H9 (cell line): Measurements from ENCODE around the gene VSTM2L. TPM values are rescaled to one million over a fixed set of nuclear protein-coding genes. Genes with fewer than 3 reads are reported as not detected.

Source experiments
- DNase-seq: peaks from one replicate; pipeline ENCODE4 v3.0.0-alpha.2; 2017
- H2AFZ ChIP-seq: one replicate; pipeline ENCODE4 v1.6.1; 2013; ENCODE audit warnings: mild to moderate bottlenecking, low read length, control low read depth, moderate library complexity
- H2AK5ac ChIP-seq: 2 replicates; pipeline ENCODE4 v1.6.1; 2013; ENCODE audit warnings: low read length, control low read depth, mixed read lengths; ENCODE audit not compliant: insufficient read length
- H2BK120ac ChIP-seq: one replicate; pipeline ENCODE4 v1.6.1; 2013; ENCODE audit warnings: low read depth, mild to moderate bottlenecking, low read length, control low read depth, inconsistent platforms; ENCODE audit not compliant: poor library complexity, severe bottlenecking
- H2BK12ac ChIP-seq: 2 replicates; pipeline ENCODE4 v1.6.1; 2013; ENCODE audit warnings: low read length, control low read depth, mixed read lengths, low read depth; ENCODE audit not compliant: insufficient read length
- H2BK15ac ChIP-seq: 2 replicates; pipeline ENCODE4 v1.6.1; 2013; ENCODE audit warnings: low read depth, low read length, control low read depth
- H2BK20ac ChIP-seq: one replicate; pipeline ENCODE4 v1.6.1; 2013; ENCODE audit warnings: low read depth, mild to moderate bottlenecking, low read length, control low read depth, inconsistent platforms; ENCODE audit not compliant: poor library complexity, severe bottlenecking
- H2BK5ac ChIP-seq: 2 replicates; pipeline ENCODE4 v1.6.1; 2013; ENCODE audit warnings: low read length, control low read depth, mixed read lengths; ENCODE audit not compliant: insufficient read length
- H3K14ac ChIP-seq: 2 replicates; pipeline ENCODE4 v1.6.1; 2013; ENCODE audit warnings: low read length, control low read depth; ENCODE audit not compliant: insufficient read depth
- H3K18ac ChIP-seq: 2 replicates; pipeline ENCODE4 v1.6.1; 2013; ENCODE audit warnings: low read depth, mild to moderate bottlenecking, mixed read lengths, low read length, control low read depth; ENCODE audit not compliant: insufficient read length
- H3K23ac ChIP-seq: 2 replicates; pipeline ENCODE4 v1.6.1; 2013; ENCODE audit warnings: low read length, control low read depth, mixed read lengths, low read depth; ENCODE audit not compliant: insufficient read length
- H3K23me2 ChIP-seq: 2 replicates; pipeline ENCODE4 v1.6.1; 2013; ENCODE audit warnings: low read depth, mild to moderate bottlenecking, mixed read lengths, low read length, control low read depth; ENCODE audit not compliant: insufficient read length, poor library complexity, severe bottlenecking
- H3K27ac ChIP-seq: 2 replicates; pipeline ENCODE4 v1.5.1; 2013; ENCODE audit warnings: low read length, control low read depth, mixed read lengths, low read depth; ENCODE audit not compliant: insufficient read length
- H3K27me3 ChIP-seq: 2 replicates; pipeline ENCODE4 v1.6.1; 2013; ENCODE audit warnings: low read length, control low read depth, inconsistent platforms; ENCODE audit not compliant: insufficient read depth
- H3K4ac ChIP-seq: 2 replicates; pipeline ENCODE4 v1.6.1; 2013; ENCODE audit warnings: low read depth, mild to moderate bottlenecking, control low read depth, inconsistent platforms, low read length, moderate library complexity
- H3K4me1 ChIP-seq: 2 replicates; pipeline ENCODE4 v1.6.1; 2013; ENCODE audit warnings: low read length, control low read depth, inconsistent platforms; ENCODE audit not compliant: insufficient read depth
- H3K4me2 ChIP-seq: 2 replicates; pipeline ENCODE4 v1.6.1; 2013; ENCODE audit warnings: low read length, control low read depth, mixed read lengths; ENCODE audit not compliant: insufficient read length, insufficient read depth
- H3K56ac ChIP-seq: 2 replicates; pipeline ENCODE4 v1.6.1; 2013; ENCODE audit warnings: low read depth, mild to moderate bottlenecking, mixed read lengths, low read length, control low read depth; ENCODE audit not compliant: insufficient read length
- H3K79me1 ChIP-seq: 2 replicates; pipeline ENCODE4 v1.6.1; 2013; ENCODE audit warnings: low read depth, mild to moderate bottlenecking, moderate library complexity, low read length, control low read depth, inconsistent platforms; ENCODE audit not compliant: insufficient read depth, poor library complexity, severe bottlenecking
- H3K79me2 ChIP-seq: 2 replicates; pipeline ENCODE4 v1.6.1; 2013; ENCODE audit warnings: low read length, control low read depth, inconsistent platforms; ENCODE audit not compliant: insufficient read depth
- H3K9ac ChIP-seq: 2 replicates; pipeline ENCODE4 v1.6.1; 2013; ENCODE audit warnings: low read length, control low read depth, mixed read lengths; ENCODE audit not compliant: insufficient read length; ENCODE audit errors: extremely low read depth
- H3K9me3 ChIP-seq: one replicate; pipeline ENCODE4 v1.6.1; 2013; ENCODE audit warnings: low read depth, low read length, inconsistent platforms; ENCODE audit not compliant: control insufficient read depth
- H3T11ph ChIP-seq: one replicate; pipeline ENCODE4 v1.6.1; 2013; ENCODE audit warnings: mild to moderate bottlenecking, low read length, control low read depth, inconsistent platforms
- H4K20me1 ChIP-seq: one replicate; pipeline ENCODE4 v1.6.1; 2013; ENCODE audit not compliant: control insufficient read depth, insufficient read length, insufficient read depth
- H4K5ac ChIP-seq: 2 replicates; pipeline ENCODE4 v1.6.1; 2013; ENCODE audit warnings: low read depth, mild to moderate bottlenecking, mixed read lengths, low read length, control low read depth; ENCODE audit not compliant: insufficient read length
- H4K8ac ChIP-seq: replicated peaks from 2 replicates; pipeline ENCODE4 v1.6.1; 2013; ENCODE audit warnings: low read length, control low read depth, mixed read lengths, low read depth; ENCODE audit not compliant: insufficient read length
- H4K91ac ChIP-seq: 2 replicates; pipeline ENCODE4 v1.6.1; 2013; ENCODE audit warnings: low read depth, mild to moderate bottlenecking, moderate library complexity, mixed read lengths, low read length, control low read depth; ENCODE audit not compliant: insufficient read length
- H3K27ac Mint-ChIP-seq, 3 experiments: 2 replicates in 2 of 3; 3 replicates in 1 of 3; pipeline ENCODE4 v1.8.0; 2020 to 2021; ENCODE audit warnings: mixed read lengths in 3 of 3, mild to moderate bottlenecking in 1 of 3, moderate library complexity in 1 of 3
- H3K27me3 Mint-ChIP-seq: 2 replicates; pipeline ENCODE4 v1.8.0; 2021; ENCODE audit warnings: low read depth, mild to moderate bottlenecking, moderate library complexity, mixed read lengths
- H3K36me3 Mint-ChIP-seq, 3 experiments: 2 replicates in 2 of 3; 3 replicates in 1 of 3; pipeline ENCODE4 v1.8.0; 2020 to 2021; ENCODE audit warnings: low read depth in 3 of 3, mixed read lengths in 3 of 3; ENCODE audit not compliant: insufficient read depth in 1 of 3
- H3K4me1 Mint-ChIP-seq, 2 experiments: 2 replicates each; pipeline ENCODE4 v1.8.0; 2020; ENCODE audit warnings: mixed read lengths in 2 of 2
- H3K4me3 Mint-ChIP-seq, 2 experiments: 2 replicates in 1 of 2; 3 replicates in 1 of 2; pipeline ENCODE4 v1.8.0; 2020 to 2021; ENCODE audit warnings: mild to moderate bottlenecking in 2 of 2, mixed read lengths in 2 of 2, moderate library complexity in 1 of 2
- H3K9me3 Mint-ChIP-seq, 2 experiments: 2 replicates in 1 of 2; 3 replicates in 1 of 2; pipeline ENCODE4 v1.8.0; 2020; ENCODE audit warnings: mild to moderate bottlenecking in 2 of 2, mixed read lengths in 2 of 2, moderate library complexity in 1 of 2
- CTCF ChIP-seq: fragments of 200-600 bp; sonication (generic); conservative IDR thresholded peaks from 3 replicates; pipeline ENCODE4 v1.8.0; 2021; ENCODE audit warnings: antibody characterized with exemption, mild to moderate bottlenecking
- WGBS: extraction: QIAGEN DNeasy Blood & Tissue Kit; methylation state at CpG from one replicate; pipeline ENCODE4 v1.1.7; 2013; ENCODE audit warnings: missing lambda C conversion rate, low lambda C conversion rate, mixed read lengths; ENCODE audit not compliant: insufficient read length; ENCODE audit errors: extremely low coverage; 5-methylcytosine and 5-hydroxymethylcytosine counted together
- total RNA-seq: library from RNA; stranded (reverse); gene quantifications from 2 replicates; pipeline ENCODE4 v1.2.1, GENCODE V29; 2021

VSTM2L gene
- total RNA-seq, 1 experiment from 2014 or later, result 2.1 TPM

GRCh38 chr20:37885593-37886503, 17.1 kb upstream of the VSTM2L start:
- Histone ChIP-seq H3K9ac (no peak overlapping the region), H2AK5ac (no peak overlapping the region)
- no peaks in the 10 kb centered on the region; a peak in 1 of 7 replicates for H3K36me3 Mint-ChIP-seq

More at GRCh38 chr20:37885593-37886503, 17.1 kb upstream of the VSTM2L start:
- H4K20me1 ChIP-seq, result no peaks in the 10 kb centered on the region
- TF ChIP-seq CTCF, result no peak
- no peaks in the 10 kb centered on the region for H3K27me3 Mint-ChIP-seq
- H3K18ac ChIP-seq, result no peak overlapping the region
- no peaks in the 10 kb centered on the region for H3K4me1 ChIP-seq
- no peak overlapping the region for H4K8ac ChIP-seq
- H2BK15ac ChIP-seq, result no peak overlapping the region
- no peak overlapping the region for H2BK5ac ChIP-seq
- no peak overlapping the region for H2AFZ ChIP-seq
- H3K27ac ChIP-seq, result no peak overlapping the region
- no peaks in the 10 kb centered on the region for H3K9me3 Mint-ChIP-seq
- no peak overlapping the region for H3K27ac Mint-ChIP-seq
- no peak overlapping the region for H3K56ac ChIP-seq
- no peak overlapping the region for H2BK20ac ChIP-seq
- DNase-seq, result no peak
- no peak overlapping the region for H4K5ac ChIP-seq
- H3K79me1 ChIP-seq, result no peaks in the 10 kb centered on the region
- H3K14ac ChIP-seq, result no peak overlapping the region
- no peak overlapping the region for H4K91ac ChIP-seq
- H2BK120ac ChIP-seq, result no peak overlapping the region
- no peak overlapping the region for H3K4me3 Mint-ChIP-seq
- no peaks in the 10 kb centered on the region for H3K79me2 ChIP-seq
- no peak overlapping the region for H3K23ac ChIP-seq
- no peaks in the 10 kb centered on the region for H3K27me3 ChIP-seq
- H2BK12ac ChIP-seq, result no peak overlapping the region
- peaks cover 6 to 14% of the 10 kb centered on the region in 2 experiments for H3K4me1 Mint-ChIP-seq
- H3T11ph ChIP-seq, result no peak overlapping the region
- no CpG with 5 or more reads among the region's 32 CpGs for WGBS
- H3K4ac ChIP-seq, result no peak overlapping the region
- no peaks in the 10 kb centered on the region for H3K9me3 ChIP-seq
- H3K4me2 ChIP-seq, result no peak overlapping the region
- H3K23me2 ChIP-seq, result peaks cover 2% of the 10 kb centered on the region
